Measurements from ENCODE around the gene LPCAT2.

DNA sequence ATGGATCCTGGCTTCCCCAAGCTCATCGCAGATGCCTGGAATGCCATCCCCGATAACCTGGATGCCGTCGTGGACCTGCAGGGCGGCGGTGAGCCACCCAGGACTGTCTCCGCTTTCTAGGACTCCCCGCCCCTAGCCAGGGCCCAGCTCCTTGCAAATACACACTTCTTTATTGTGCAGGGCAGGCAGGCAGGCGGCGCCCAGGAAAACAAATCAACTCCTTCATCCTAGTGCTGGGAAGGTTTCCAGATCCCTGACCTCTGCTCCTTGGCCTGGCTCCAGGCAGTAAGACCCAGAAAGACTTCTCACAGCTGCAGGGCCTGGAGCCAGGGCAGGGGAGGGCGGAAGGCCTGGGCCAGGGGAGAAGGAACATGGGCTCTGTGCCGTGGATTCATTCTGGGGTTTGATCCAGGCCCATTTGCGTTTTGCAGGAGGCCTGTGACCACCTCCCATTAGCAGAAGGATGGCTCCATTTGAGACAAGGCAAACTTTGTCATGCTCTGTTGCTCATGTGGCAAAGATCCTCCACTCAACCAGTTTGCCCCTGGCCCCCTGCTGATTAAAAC is 6.0 kb upstream of the LPCAT2 start:
- TF ChIP-seq, protein P1, sequence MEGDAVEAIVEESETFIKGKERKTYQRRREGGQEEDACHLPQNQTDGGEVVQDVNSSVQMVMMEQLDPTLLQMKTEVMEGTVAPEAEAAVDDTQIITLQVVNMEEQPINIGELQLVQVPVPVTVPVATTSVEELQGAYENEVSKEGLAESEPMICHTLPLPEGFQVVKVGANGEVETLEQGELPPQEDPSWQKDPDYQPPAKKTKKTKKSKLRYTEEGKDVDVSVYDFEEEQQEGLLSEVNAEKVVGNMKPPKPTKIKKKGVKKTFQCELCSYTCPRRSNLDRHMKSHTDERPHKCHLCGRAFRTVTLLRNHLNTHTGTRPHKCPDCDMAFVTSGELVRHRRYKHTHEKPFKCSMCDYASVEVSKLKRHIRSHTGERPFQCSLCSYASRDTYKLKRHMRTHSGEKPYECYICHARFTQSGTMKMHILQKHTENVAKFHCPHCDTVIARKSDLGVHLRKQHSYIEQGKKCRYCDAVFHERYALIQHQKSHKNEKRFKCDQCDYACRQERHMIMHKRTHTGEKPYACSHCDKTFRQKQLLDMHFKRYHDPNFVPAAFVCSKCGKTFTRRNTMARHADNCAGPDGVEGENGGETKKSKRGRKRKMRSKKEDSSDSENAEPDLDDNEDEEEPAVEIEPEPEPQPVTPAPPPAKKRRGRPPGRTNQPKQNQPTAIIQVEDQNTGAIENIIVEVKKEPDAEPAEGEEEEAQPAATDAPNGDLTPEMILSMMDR (conservative IDR thresholded peaks at IDR 0.05 in 1 of 2, IDR thresholded peaks at IDR 0.05 in 1 of 2; ENCODE audit: extremely low read depth in 1 of 2, insufficient read depth in 1 of 2, low read depth in 1 of 2, low read length in 2 of 2): no peak
- no peak for TF ChIP-seq EZH2 (IDR thresholded peaks at IDR 0.05; ENCODE audit: borderline replicate concordance, low read length)

All from mammary epithelial cell (primary cell).